HCT116 (cell line): ENCODE measurements around the gene SRP19.

Experiments
- CEBPB ChIP-seq: IDR thresholded peaks from 2 replicates; pipeline ENCODE4 v1.6.1; 2012; ENCODE audit warnings: low read depth
- ELF1 ChIP-seq: IDR thresholded peaks from 2 replicates; pipeline ENCODE4 v1.6.1; 2012; ENCODE audit warnings: low read depth, borderline replicate concordance
- EZH2 ChIP-seq: fragments of 200-600 bp; sonication (generic); IDR thresholded peaks from 2 replicates; pipeline ENCODE4 v1.6.1; 2017; ENCODE audit warnings: antibody characterized with exemption, mixed run types
- FOSL1 ChIP-seq: IDR thresholded peaks from 2 replicates; pipeline ENCODE4 v1.6.1; 2012; ENCODE audit warnings: low read depth
- POLR2A ChIP-seq: IDR thresholded peaks from 2 replicates; pipeline ENCODE4 v1.7.0; 2011; ENCODE audit warnings: borderline replicate concordance; ENCODE audit not compliant: insufficient read depth, insufficient read length; ENCODE audit errors: extremely low read depth
- POLR2AphosphoS5 ChIP-seq: IDR thresholded peaks from 2 replicates; pipeline ENCODE4 v1.6.1; 2011; ENCODE audit warnings: mild to moderate bottlenecking, low read depth, low read length, moderate library complexity
- RAD21 ChIP-seq: IDR thresholded peaks from 2 replicates; pipeline ENCODE4 v1.6.1; 2012; ENCODE audit warnings: low read depth, mild to moderate bottlenecking
- ZNF274 ChIP-seq: fragments of 200-500 bp; sonication (Bioruptor generic); IDR thresholded peaks from 2 replicates; pipeline ENCODE4 v1.6.1; 2014; ENCODE audit warnings: mild to moderate bottlenecking, low read depth, low read length, inconsistent platforms
- TF ChIP-seq, protein P1 (sequence below), 3 experiments: fragments of 200-600 bp in 1 of 3; sonication (generic) in 1 of 3; IDR thresholded peaks in 2 of 3; conservative IDR thresholded peaks in 1 of 3; 2 replicates each; pipeline ENCODE4 v1.5.1; 2012 to 2017; ENCODE audit warnings: low read depth in 2 of 3, low read length in 2 of 3, antibody characterized with exemption in 1 of 3, borderline replicate concordance in 1 of 3, control low read depth in 1 of 3, mild to moderate bottlenecking in 1 of 3, mixed read lengths in 1 of 3, mixed run types in 1 of 3, moderate library complexity in 1 of 3; ENCODE audit not compliant: insufficient read depth in 1 of 3
- TF ChIP-seq, protein P2 (sequence below): IDR thresholded peaks from 2 replicates; pipeline ENCODE4 v1.6.1; 2012
- TF ChIP-seq, protein P3 (sequence below): IDR thresholded peaks from 2 replicates; pipeline ENCODE4 v1.6.1; 2012; ENCODE audit warnings: low read depth

DNA sequence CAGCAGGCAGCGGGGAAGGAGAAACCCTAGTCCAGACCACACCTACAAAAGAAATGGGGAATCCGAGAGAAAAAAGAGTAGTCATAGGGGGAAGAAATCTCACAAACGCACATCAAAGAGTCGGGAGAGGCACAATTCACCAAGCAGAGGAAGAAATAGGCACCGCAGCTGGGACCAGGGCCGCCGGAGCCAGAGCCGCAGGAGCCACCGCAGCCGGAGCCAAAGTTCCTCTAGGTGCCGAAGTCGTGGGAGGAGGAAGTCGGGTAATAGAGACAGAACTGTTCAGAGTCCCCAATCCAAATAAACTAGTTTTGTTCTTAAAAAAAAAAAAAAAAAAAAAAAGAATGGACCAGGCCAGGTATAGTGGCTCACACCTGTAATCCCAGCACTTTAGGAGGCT, 31.7 kb downstream of the SRP19 start:
- TF ChIP-seq, protein P1, sequence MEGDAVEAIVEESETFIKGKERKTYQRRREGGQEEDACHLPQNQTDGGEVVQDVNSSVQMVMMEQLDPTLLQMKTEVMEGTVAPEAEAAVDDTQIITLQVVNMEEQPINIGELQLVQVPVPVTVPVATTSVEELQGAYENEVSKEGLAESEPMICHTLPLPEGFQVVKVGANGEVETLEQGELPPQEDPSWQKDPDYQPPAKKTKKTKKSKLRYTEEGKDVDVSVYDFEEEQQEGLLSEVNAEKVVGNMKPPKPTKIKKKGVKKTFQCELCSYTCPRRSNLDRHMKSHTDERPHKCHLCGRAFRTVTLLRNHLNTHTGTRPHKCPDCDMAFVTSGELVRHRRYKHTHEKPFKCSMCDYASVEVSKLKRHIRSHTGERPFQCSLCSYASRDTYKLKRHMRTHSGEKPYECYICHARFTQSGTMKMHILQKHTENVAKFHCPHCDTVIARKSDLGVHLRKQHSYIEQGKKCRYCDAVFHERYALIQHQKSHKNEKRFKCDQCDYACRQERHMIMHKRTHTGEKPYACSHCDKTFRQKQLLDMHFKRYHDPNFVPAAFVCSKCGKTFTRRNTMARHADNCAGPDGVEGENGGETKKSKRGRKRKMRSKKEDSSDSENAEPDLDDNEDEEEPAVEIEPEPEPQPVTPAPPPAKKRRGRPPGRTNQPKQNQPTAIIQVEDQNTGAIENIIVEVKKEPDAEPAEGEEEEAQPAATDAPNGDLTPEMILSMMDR (IDR thresholded peaks at IDR 0.05 in 2 of 3, conservative IDR thresholded peaks at IDR 0.05 in 1 of 3; ENCODE audit: borderline replicate concordance in 1 of 3, insufficient read depth in 1 of 3, low read depth in 2 of 3, low read length in 2 of 3), result no peak
- no peak for TF ChIP-seq POLR2A
- TF ChIP-seq CEBPB, result no peak
- TF ChIP-seq, protein P2, sequence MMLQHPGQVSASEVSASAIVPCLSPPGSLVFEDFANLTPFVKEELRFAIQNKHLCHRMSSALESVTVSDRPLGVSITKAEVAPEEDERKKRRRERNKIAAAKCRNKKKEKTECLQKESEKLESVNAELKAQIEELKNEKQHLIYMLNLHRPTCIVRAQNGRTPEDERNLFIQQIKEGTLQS, result no peak
- TF ChIP-seq, protein P3, sequence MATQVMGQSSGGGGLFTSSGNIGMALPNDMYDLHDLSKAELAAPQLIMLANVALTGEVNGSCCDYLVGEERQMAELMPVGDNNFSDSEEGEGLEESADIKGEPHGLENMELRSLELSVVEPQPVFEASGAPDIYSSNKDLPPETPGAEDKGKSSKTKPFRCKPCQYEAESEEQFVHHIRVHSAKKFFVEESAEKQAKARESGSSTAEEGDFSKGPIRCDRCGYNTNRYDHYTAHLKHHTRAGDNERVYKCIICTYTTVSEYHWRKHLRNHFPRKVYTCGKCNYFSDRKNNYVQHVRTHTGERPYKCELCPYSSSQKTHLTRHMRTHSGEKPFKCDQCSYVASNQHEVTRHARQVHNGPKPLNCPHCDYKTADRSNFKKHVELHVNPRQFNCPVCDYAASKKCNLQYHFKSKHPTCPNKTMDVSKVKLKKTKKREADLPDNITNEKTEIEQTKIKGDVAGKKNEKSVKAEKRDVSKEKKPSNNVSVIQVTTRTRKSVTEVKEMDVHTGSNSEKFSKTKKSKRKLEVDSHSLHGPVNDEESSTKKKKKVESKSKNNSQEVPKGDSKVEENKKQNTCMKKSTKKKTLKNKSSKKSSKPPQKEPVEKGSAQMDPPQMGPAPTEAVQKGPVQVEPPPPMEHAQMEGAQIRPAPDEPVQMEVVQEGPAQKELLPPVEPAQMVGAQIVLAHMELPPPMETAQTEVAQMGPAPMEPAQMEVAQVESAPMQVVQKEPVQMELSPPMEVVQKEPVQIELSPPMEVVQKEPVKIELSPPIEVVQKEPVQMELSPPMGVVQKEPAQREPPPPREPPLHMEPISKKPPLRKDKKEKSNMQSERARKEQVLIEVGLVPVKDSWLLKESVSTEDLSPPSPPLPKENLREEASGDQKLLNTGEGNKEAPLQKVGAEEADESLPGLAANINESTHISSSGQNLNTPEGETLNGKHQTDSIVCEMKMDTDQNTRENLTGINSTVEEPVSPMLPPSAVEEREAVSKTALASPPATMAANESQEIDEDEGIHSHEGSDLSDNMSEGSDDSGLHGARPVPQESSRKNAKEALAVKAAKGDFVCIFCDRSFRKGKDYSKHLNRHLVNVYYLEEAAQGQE, result no peak
- TF ChIP-seq ELF1, result no peak
- TF ChIP-seq POLR2AphosphoS5, result no peak
- no peak for TF ChIP-seq ZNF274
- TF ChIP-seq EZH2, result no peak
- TF ChIP-seq RAD21, result no peak
- no peak for TF ChIP-seq FOSL1
